Stimulated activated CD4-positive, alpha-beta T cell treated with anti-CD3 and anti-CD28 coated beads, Interleukin-4, amount 100 ng/mL, for 1 hour (primary cell): ENCODE results near the gene TMEM200A.

Experiments
- DNase-seq: peaks from one replicate; pipeline ENCODE4 v3.0.0-alpha.2; 2020

Gene TMEM200A

GRCh38 chr6:130379223-130379622 lies 13.4 kb downstream of the TMEM200A start:
- DNase-seq = no peak

GRCh38 chr6:130381012-130381411 lies 15.2 kb downstream of the TMEM200A start:
- DNase-seq = no peak

GRCh38 chr6:130381459-130382380 lies 15.9 kb downstream of the TMEM200A start:
- peak; percentile 6 for DNase-seq

- DNase-seq = no peak
These were observed 17.2 kb downstream of the TMEM200A start for GRCh38 chr6:130382872-130383490.

GRCh38 chr6:130385064-130385695 lies 19.4 kb downstream of the TMEM200A start:
- DNase-seq = no peak

GRCh38 chr6:130389142-130389541 lies 23.3 kb downstream of the TMEM200A start:
- DNase-seq = no peak

- no peak for DNase-seq
These were observed 25.1 kb downstream of the TMEM200A start for GRCh38 chr6:130390890-130391289.

GRCh38 chr6:130393306-130393705 lies 27.5 kb downstream of the TMEM200A start:
- DNase-seq = no peak

GRCh38 chr6:130394246-130394645 lies 28.4 kb downstream of the TMEM200A start:
- no peak for DNase-seq

GRCh38 chr6:130395164-130395563 lies 29.3 kb downstream of the TMEM200A start:
- no peak for DNase-seq

- DNase-seq = no peak
These were observed 30.9 kb downstream of the TMEM200A start for GRCh38 chr6:130396722-130397121.

- DNase-seq = no peak
These were observed 39.7 kb downstream of the TMEM200A start for GRCh38 chr6:130405549-130405948.

- no peak for DNase-seq
These were observed 41.2 kb downstream of the TMEM200A start for GRCh38 chr6:130407032-130407431.

- DNase-seq = no peak
These were observed 43.7 kb downstream of the TMEM200A start for GRCh38 chr6:130409418-130410100.

- DNase-seq = no peak
These were observed 45.7 kb downstream of the TMEM200A start for GRCh38 chr6:130411481-130411880.

GRCh38 chr6:130412556-130413290 lies 46.9 kb downstream of the TMEM200A start:
- DNase-seq = no peak

- DNase-seq = no peak
These were observed 52.1 kb downstream of the TMEM200A start for GRCh38 chr6:130417951-130418350.

GRCh38 chr6:130420911-130421310 lies 55.1 kb downstream of the TMEM200A start:
- DNase-seq = no peak

GRCh38 chr6:130421585-130421984 lies 55.8 kb downstream of the TMEM200A start:
- no peak for DNase-seq

GRCh38 chr6:130423044-130423443 lies 57.2 kb downstream of the TMEM200A start:
- DNase-seq = no peak

- DNase-seq = no peak
These were observed 58.9 kb downstream of the TMEM200A start for GRCh38 chr6:130424710-130425109.

- DNase-seq = no peak
These were observed 59.7 kb downstream of the TMEM200A start for GRCh38 chr6:130425537-130425936.
